SK-N-SH (cell line): Measurements from ENCODE around the gene AHSP. TPM values are rescaled to one million over a fixed set of nuclear protein-coding genes. Genes with fewer than 3 reads are reported as not detected.

Source experiments
- CTCF ChIA-PET: fragments of 300-600, 350-600 bp; formaldehyde crosslinking; extraction: SDS; loops from one replicate; lab custom pipeline; 2021; lab: Yijun Ruan, JAX
- POLR2A ChIA-PET: fragments of 350-600 bp; sonication (Branson Sonifier 250); formaldehyde crosslinking; extraction: SDS; loops from one replicate; lab custom pipeline; 2020; ENCODE audit warnings: antibody characterized with exemption, inconsistent platforms; lab: Yijun Ruan, JAX
- DNase-seq: peaks from one replicate; pipeline ENCODE4 v3.0.0; 2012
- H2AFZ ChIP-seq: fragments of 200-600 bp; sonication (generic); 2 replicates; pipeline ENCODE4 v1.8.1; 2016; ENCODE audit warnings: antibody characterized with exemption, mild to moderate bottlenecking, low read depth
- H3F3A ChIP-seq: fragments of 200-600 bp; sonication (generic); replicated peaks from 2 replicates; pipeline ENCODE3; 2016; ENCODE audit warnings: antibody characterized with exemption, mild to moderate bottlenecking; ENCODE audit not compliant: insufficient read depth
- H3K27ac ChIP-seq, 2 experiments: fragments of 200-500 bp in 1 of 2; fragments of 200-600 bp in 1 of 2; sonication (Bioruptor generic) in 1 of 2; sonication (generic), shearing (Covaris generic) in 1 of 2; 2 replicates each; pipeline versions ENCODE4 v1.5.1 to v1.6.1; 2014 to 2016; ENCODE audit warnings: low read depth in 2 of 2, inconsistent platforms in 1 of 2, low read length in 1 of 2, mild to moderate bottlenecking in 1 of 2, mixed read lengths in 1 of 2
- H3K27me3 ChIP-seq: fragments of 200-600 bp; sonication (generic), shearing (Covaris generic); 2 replicates; pipeline ENCODE4 v1.6.1; 2016; ENCODE audit warnings: mixed run types; ENCODE audit not compliant: insufficient read depth
- H3K36me3 ChIP-seq, 2 experiments: fragments of 200-500 bp in 1 of 2; fragments of 200-600 bp in 1 of 2; sonication (Bioruptor generic) in 1 of 2; sonication (generic) in 1 of 2; replicated peaks in 1 of 2; 2 replicates each; pipeline versions ENCODE3 to v1.5.1; 2014 to 2016; ENCODE audit warnings: low read length in 1 of 2, mild to moderate bottlenecking in 1 of 2; ENCODE audit not compliant: insufficient read depth in 2 of 2, control insufficient read depth in 1 of 2
- H3K4me1 ChIP-seq, 2 experiments: fragments of 200-500 bp in 1 of 2; fragments of 200-600 bp in 1 of 2; sonication (Bioruptor generic) in 1 of 2; sonication (generic), shearing (Covaris generic) in 1 of 2; 2 replicates each; pipeline versions ENCODE4 v1.5.1 to v1.6.1; 2014 to 2016; ENCODE audit warnings: low read depth in 1 of 2, low read length in 1 of 2, mixed run types in 1 of 2; ENCODE audit not compliant: insufficient read depth in 2 of 2, control insufficient read depth in 1 of 2
- H3K4me2 ChIP-seq: fragments of 200-600 bp; sonication (generic), shearing (Covaris generic); 2 replicates; pipeline ENCODE4 v1.6.1; 2017; ENCODE audit warnings: mixed run types
- H3K4me3 ChIP-seq, 2 experiments: fragments of 200-500 bp in 1 of 2; fragments of 200-600 bp in 1 of 2; sonication (Bioruptor generic) in 1 of 2; sonication (generic), shearing (Covaris generic) in 1 of 2; 2 replicates each; pipeline versions ENCODE4 v1.5.1 to v1.8.1; 2014 to 2016; ENCODE audit warnings: low read depth in 2 of 2, inconsistent platforms in 1 of 2, low read length in 1 of 2, mild to moderate bottlenecking in 1 of 2, mixed read lengths in 1 of 2, moderate library complexity in 1 of 2
- H3K79me2 ChIP-seq: fragments of 200-600 bp; sonication (generic); 2 replicates; pipeline ENCODE4 v1.8.1; 2017; ENCODE audit warnings: mild to moderate bottlenecking; ENCODE audit not compliant: insufficient read depth
- H3K9ac ChIP-seq: fragments of 200-600 bp; sonication (generic); 2 replicates; pipeline ENCODE4 v1.6.1; 2017; ENCODE audit warnings: mixed run types
- H3K9me2 ChIP-seq: fragments of 200-600 bp; sonication (generic); 2 replicates; pipeline ENCODE4 v1.6.1; 2017; ENCODE audit warnings: mixed run types
- H3K9me3 ChIP-seq: fragments of 200-600 bp; sonication (generic); 2 replicates; pipeline ENCODE4 v1.6.1; 2017; ENCODE audit warnings: mixed run types, mild to moderate bottlenecking, moderate library complexity
- H4K20me1 ChIP-seq: fragments of 200-600 bp; sonication (generic); 2 replicates; pipeline ENCODE4 v1.6.1; 2017; ENCODE audit warnings: mild to moderate bottlenecking, mixed run types; ENCODE audit not compliant: insufficient read depth
- CHD2 ChIP-seq: fragments of 150-350 bp; IDR thresholded peaks from 2 replicates; pipeline ENCODE4 v1.6.1; 2018; ENCODE audit warnings: low read length; ENCODE audit not compliant: partially characterized antibody
- ELF1 ChIP-seq: IDR thresholded peaks from 2 replicates; pipeline ENCODE4 v1.4.0; 2012
- EP300 ChIP-seq, 2 experiments: IDR thresholded peaks; 2 replicates each; pipeline versions ENCODE4 v1.4.0 to v1.6.1; 2012; ENCODE audit warnings: borderline replicate concordance in 1 of 2, low read depth in 1 of 2, low read length in 1 of 2
- EZH2phosphoT487 ChIP-seq: fragments of 200-600 bp; sonication (generic); IDR thresholded peaks from 2 replicates; pipeline ENCODE4 v1.6.1; 2017; ENCODE audit warnings: low read depth, mixed run types, mild to moderate bottlenecking, antibody characterized with exemption, moderate library complexity, borderline replicate concordance
- FOSL2 ChIP-seq: IDR thresholded peaks from 2 replicates; pipeline ENCODE4 v1.4.0; 2012; ENCODE audit warnings: low read depth, mild to moderate bottlenecking, moderate library complexity, borderline replicate concordance
- FOXM1 ChIP-seq: IDR thresholded peaks from 2 replicates; pipeline ENCODE4 v1.4.0; 2012; ENCODE audit warnings: low read depth, mild to moderate bottlenecking
- GABPA ChIP-seq: IDR thresholded peaks from 2 replicates; pipeline ENCODE4 v1.4.0; 2012; ENCODE audit warnings: low read depth, mild to moderate bottlenecking
- JUND ChIP-seq: IDR thresholded peaks from 2 replicates; pipeline ENCODE4 v1.4.0; 2012
- NFIC ChIP-seq: IDR thresholded peaks from 2 replicates; pipeline ENCODE4 v1.4.0; 2012; ENCODE audit warnings: borderline replicate concordance
- NRF1 ChIP-seq: IDR thresholded peaks from 2 replicates; pipeline ENCODE4 v1.6.1; 2012; ENCODE audit warnings: low read depth, mild to moderate bottlenecking, low read length
- RAD21 ChIP-seq: IDR thresholded peaks from 2 replicates; pipeline ENCODE4 v1.6.1; 2012; ENCODE audit warnings: mild to moderate bottlenecking, low read length
- TAF1 ChIP-seq: IDR thresholded peaks from 2 replicates; pipeline ENCODE4 v1.6.1; 2012; ENCODE audit warnings: low read depth, mild to moderate bottlenecking, low read length, moderate library complexity, borderline replicate concordance
- TCF12 ChIP-seq: IDR thresholded peaks from 2 replicates; pipeline ENCODE4 v1.4.0; 2012
- WGBS: methylation state at CpG from one replicate; pipeline ENCODE4 v1.1.6; 2017; ENCODE audit warnings: low lambda C conversion rate; 5-methylcytosine and 5-hydroxymethylcytosine counted together
- polyA plus RNA-seq, 3 experiments: library from polyadenylated mRNA; depleted of rRNA; stranded (reverse); fragments of >200 nt; gene quantifications; 2 replicates each; pipeline ENCODE4 v1.2.3, GENCODE V29; 2012
- TF ChIP-seq, protein P1 (sequence below): IDR thresholded peaks from 2 replicates; pipeline ENCODE4 v1.4.0; 2012; ENCODE audit warnings: low read depth, borderline replicate concordance
- TF ChIP-seq, protein P2 (sequence below): IDR thresholded peaks from 2 replicates; pipeline ENCODE4 v1.6.1; 2012; ENCODE audit warnings: mild to moderate bottlenecking, low read depth, low read length, moderate library complexity

The AHSP gene
- polyA plus RNA-seq, 1 of the 3 experiments (the other 2 are of a cell fraction): not detected

DNA sequence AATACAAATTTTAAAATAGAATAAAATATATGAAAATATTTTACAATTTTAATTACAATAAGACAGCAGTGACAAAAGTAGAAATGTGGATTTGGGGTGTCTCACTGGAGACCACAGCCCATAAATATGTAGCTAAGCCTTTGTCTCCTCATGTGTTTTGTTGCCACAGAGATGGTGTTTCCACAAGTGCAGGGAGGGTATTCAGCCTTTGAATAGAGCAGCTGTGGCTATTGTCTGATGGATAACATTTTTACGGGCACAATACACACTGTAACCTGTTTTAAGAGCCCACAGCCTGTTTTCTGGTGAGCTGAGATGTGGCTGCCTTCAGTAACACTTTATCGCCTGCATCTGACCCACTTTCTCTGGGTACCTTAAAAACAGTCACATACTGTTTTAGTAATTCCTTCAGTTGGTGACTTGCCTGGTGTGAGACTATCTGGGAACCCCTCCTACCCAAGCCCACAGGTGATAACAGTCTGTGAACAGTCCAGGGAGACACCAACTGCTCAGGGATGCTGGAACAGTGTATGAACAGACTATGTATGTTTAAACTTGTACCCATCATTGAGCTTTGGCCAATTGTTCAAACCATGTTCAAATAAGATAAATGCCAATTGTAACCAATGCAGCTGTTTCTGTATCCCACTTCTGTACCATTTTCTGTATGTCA, 7.8 kb upstream of the AHSP start:
- no peaks in the 10 kb centered on the region for H3K4me1 ChIP-seq
- CTCF ChIA-PET: interaction anchor here (1.1 kb wide), 1 partner anchor 68 kb away, joined by 3 read pairs; no protein-coding TSS in a partner anchor
- TF ChIP-seq TAF1 (no peak), FOSL2 (no peak), NRF1 (no peak), RAD21 (no peak), CHD2 (no peak), EZH2phosphoT487 (no peak), EP300 (IDR thresholded peaks at IDR 0.05; ENCODE audit: borderline replicate concordance in 1 of 2, low read depth in 1 of 2, low read length in 1 of 2) (no peak), FOXM1 (no peak), JUND (no peak), TCF12 (no peak), NFIC (no peak), GABPA (no peak), ELF1 (no peak)
- TF ChIP-seq, protein P1, sequence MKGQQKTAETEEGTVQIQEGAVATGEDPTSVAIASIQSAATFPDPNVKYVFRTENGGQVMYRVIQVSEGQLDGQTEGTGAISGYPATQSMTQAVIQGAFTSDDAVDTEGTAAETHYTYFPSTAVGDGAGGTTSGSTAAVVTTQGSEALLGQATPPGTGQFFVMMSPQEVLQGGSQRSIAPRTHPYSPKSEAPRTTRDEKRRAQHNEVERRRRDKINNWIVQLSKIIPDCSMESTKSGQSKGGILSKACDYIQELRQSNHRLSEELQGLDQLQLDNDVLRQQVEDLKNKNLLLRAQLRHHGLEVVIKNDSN: no peak
- TF ChIP-seq, protein P2, sequence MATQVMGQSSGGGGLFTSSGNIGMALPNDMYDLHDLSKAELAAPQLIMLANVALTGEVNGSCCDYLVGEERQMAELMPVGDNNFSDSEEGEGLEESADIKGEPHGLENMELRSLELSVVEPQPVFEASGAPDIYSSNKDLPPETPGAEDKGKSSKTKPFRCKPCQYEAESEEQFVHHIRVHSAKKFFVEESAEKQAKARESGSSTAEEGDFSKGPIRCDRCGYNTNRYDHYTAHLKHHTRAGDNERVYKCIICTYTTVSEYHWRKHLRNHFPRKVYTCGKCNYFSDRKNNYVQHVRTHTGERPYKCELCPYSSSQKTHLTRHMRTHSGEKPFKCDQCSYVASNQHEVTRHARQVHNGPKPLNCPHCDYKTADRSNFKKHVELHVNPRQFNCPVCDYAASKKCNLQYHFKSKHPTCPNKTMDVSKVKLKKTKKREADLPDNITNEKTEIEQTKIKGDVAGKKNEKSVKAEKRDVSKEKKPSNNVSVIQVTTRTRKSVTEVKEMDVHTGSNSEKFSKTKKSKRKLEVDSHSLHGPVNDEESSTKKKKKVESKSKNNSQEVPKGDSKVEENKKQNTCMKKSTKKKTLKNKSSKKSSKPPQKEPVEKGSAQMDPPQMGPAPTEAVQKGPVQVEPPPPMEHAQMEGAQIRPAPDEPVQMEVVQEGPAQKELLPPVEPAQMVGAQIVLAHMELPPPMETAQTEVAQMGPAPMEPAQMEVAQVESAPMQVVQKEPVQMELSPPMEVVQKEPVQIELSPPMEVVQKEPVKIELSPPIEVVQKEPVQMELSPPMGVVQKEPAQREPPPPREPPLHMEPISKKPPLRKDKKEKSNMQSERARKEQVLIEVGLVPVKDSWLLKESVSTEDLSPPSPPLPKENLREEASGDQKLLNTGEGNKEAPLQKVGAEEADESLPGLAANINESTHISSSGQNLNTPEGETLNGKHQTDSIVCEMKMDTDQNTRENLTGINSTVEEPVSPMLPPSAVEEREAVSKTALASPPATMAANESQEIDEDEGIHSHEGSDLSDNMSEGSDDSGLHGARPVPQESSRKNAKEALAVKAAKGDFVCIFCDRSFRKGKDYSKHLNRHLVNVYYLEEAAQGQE: no peak
- H3K36me3 ChIP-seq: no peaks in the 10 kb centered on the region
- no peaks in the 10 kb centered on the region for H3K79me2 ChIP-seq
- no peaks in the 10 kb centered on the region for H3F3A ChIP-seq
- no peak overlapping the region for H3K9ac ChIP-seq
- no peak overlapping the region for H3K27ac ChIP-seq
- no peaks in the 10 kb centered on the region for H3K9me2 ChIP-seq
- H3K4me3 ChIP-seq: no peak overlapping the region
- POLR2A ChIA-PET: interaction anchor here (0.7 kb wide), 1 partner anchor 12 kb away, joined by 3 read pairs; the partner anchor contains the start of gene RUSF1
- 46% methylated on average over 2 of the region's 2 CpGs for WGBS
- no peak for DNase-seq
- peaks cover 47% of the 10 kb centered on the region for H3K27me3 ChIP-seq
- no peaks in the 10 kb centered on the region for H4K20me1 ChIP-seq
- no peak overlapping the region for H2AFZ ChIP-seq
- no peaks in the 10 kb centered on the region for H3K9me3 ChIP-seq
- no peak overlapping the region for H3K4me2 ChIP-seq
